ENCODE measurements around the gene UCP2. TPM values are rescaled to one million over a fixed set of nuclear protein-coding genes. Genes with fewer than 3 reads are reported as not detected.

The UCP2 gene
- total RNA-seq, 2 experiments from 2014 or later: 145 to 358 TPM

DNA sequence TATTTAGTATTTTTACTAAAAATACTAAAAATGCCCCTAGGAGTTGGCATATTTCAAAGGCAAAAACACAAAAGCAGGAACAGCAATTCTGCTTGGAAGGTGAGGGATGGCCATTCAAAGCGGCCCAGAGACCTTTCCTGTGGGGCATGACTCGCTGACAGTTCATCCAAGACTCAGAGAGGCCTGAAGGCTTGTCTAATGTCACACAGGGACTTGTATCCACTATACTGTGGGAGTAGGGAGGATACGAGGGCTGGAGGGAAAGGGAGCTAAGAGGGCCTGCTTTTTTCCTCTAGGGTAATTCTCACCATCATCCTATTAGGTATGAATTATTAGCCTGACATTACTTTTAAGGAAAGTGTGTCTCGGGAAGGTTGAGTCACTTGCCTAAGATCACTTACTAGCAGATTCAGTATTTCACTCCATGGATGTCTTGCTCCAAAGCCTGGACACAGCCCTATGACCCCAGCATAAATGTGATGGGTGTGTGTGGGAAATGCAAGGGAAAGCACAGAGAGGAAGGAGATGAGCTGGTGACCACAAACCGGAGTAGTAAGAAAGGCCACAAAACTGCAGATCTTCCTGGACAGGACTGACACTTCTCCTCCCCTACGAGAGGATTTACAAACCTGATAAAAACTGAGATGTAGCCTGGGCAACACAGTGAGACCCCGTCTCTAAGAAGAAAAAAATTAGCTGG lies 43.0 kb upstream of the UCP2 start:
- Histone ChIP-seq H3K27ac (ENCODE audit: low read depth, low read length, poor library complexity, severe bottlenecking) (no peak overlapping the region), H3K4me1 (ENCODE audit: insufficient read depth, low read length, poor library complexity, severe bottlenecking) (peaks cover 9% of the 10 kb centered on the region), H3K36me3 (ENCODE audit: insufficient read depth, low read length) (peaks cover 7% of the 10 kb centered on the region; the same call in 1 of the 2 replicates), H2AFZ (ENCODE audit: low read length) (no peak overlapping the region), H3K9me3 (ENCODE audit: low read length) (no peaks in the 10 kb centered on the region), H3K79me2 (ENCODE audit: insufficient read depth, low read depth, low read length) (no peaks in the 10 kb centered on the region), H3K9me2 (ENCODE audit: insufficient read depth, low read length) (no peaks in the 10 kb centered on the region), H4K20me1 (ENCODE audit: insufficient read depth, low read length) (no peaks in the 10 kb centered on the region), H3K4me2 (ENCODE audit: low read length) (no peak overlapping the region), H3K4me3 (ENCODE audit: low read depth, low read length, poor library complexity, severe bottlenecking) (no peak overlapping the region)
- ChIA-PET POLR2A (no interaction called here), CTCF (ENCODE audit: unreplicated experiment) (no interaction called here)
- BruUV-seq (replicated peaks): no TSS peak
- TF ChIP-seq, protein P1, sequence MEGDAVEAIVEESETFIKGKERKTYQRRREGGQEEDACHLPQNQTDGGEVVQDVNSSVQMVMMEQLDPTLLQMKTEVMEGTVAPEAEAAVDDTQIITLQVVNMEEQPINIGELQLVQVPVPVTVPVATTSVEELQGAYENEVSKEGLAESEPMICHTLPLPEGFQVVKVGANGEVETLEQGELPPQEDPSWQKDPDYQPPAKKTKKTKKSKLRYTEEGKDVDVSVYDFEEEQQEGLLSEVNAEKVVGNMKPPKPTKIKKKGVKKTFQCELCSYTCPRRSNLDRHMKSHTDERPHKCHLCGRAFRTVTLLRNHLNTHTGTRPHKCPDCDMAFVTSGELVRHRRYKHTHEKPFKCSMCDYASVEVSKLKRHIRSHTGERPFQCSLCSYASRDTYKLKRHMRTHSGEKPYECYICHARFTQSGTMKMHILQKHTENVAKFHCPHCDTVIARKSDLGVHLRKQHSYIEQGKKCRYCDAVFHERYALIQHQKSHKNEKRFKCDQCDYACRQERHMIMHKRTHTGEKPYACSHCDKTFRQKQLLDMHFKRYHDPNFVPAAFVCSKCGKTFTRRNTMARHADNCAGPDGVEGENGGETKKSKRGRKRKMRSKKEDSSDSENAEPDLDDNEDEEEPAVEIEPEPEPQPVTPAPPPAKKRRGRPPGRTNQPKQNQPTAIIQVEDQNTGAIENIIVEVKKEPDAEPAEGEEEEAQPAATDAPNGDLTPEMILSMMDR (conservative IDR thresholded peaks at IDR 0.05; ENCODE audit: low read length): no peak
- TF ChIP-seq EZH2phosphoT487 (IDR thresholded peaks at IDR 0.05; ENCODE audit: borderline replicate concordance, low read depth, low read length): no peak
- intact Hi-C loops (cut with micrococcal nuclease; ENCODE audit: unreplicated experiment): no loop called here
- DNase-seq (ENCODE audit: low spot score): no peak

DNA sequence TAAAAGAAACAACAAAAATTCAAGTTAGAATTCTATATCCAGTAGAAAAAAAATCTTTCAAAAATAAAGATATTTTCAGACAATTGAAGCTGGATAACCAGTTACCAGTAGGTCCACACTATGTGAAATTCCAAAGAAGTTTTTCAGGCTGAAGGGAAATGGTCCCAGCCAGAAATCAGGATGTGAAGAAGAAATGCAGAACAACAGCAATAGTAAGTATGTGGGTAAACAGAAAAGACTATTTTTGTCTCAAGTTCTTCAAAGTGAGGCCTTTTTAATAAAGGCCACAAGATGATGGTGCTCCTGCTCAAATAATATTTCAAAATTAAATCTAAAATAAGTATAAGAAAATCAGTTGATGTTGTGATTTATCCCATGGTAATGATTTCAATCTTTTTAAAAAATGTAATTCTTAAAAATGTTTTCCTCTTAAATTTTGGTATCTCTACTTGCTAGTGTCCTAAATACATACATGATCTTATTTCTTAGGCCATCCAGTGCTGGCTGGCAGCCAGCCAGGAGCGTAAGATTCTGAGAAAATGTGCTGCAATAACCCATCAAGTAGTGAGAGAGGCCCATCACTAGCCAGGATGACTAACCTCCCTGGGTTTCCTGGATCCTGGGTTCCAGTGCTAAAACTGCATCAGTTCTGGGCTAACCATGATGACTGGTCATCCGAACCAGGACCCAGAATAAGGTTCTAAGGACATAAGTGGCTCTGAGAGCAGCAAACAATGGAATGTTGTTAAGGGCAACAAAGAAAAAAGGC lies 41.8 kb upstream of the UCP2 start:
- peaks cover 7% of the 10 kb centered on the region; the same call in 1 of the 2 replicates for H3K36me3 ChIP-seq (ENCODE audit: insufficient read depth, low read length)
- no peaks in the 10 kb centered on the region for H3K9me3 ChIP-seq (ENCODE audit: low read length)
- no peak overlapping the region for H3K27ac ChIP-seq (ENCODE audit: low read depth, low read length, poor library complexity, severe bottlenecking)
- BruUV-seq (replicated peaks): no TSS peak
- DNase-seq (ENCODE audit: low spot score): no peak
- no peak overlapping the region for H3K4me2 ChIP-seq (ENCODE audit: low read length)
- no peaks in the 10 kb centered on the region for H3K9me2 ChIP-seq (ENCODE audit: insufficient read depth, low read length)
- no peaks in the 10 kb centered on the region for H4K20me1 ChIP-seq (ENCODE audit: insufficient read depth, low read length)
- TF ChIP-seq EZH2phosphoT487 (IDR thresholded peaks at IDR 0.05; ENCODE audit: borderline replicate concordance, low read depth, low read length): no peak
- TF ChIP-seq, protein P1 (conservative IDR thresholded peaks at IDR 0.05; ENCODE audit: low read length): no peak
- POLR2A ChIA-PET: no interaction called here
- H2AFZ ChIP-seq (ENCODE audit: low read length): no peak overlapping the region
- no peak overlapping the region for H3K4me3 ChIP-seq (ENCODE audit: low read depth, low read length, poor library complexity, severe bottlenecking)
- intact Hi-C loops (cut with micrococcal nuclease; ENCODE audit: unreplicated experiment): no loop called here
- peaks cover 18% of the 10 kb centered on the region for H3K4me1 ChIP-seq (ENCODE audit: insufficient read depth, low read length, poor library complexity, severe bottlenecking)
- CTCF ChIA-PET (ENCODE audit: unreplicated experiment): no interaction called here
- no peaks in the 10 kb centered on the region for H3K79me2 ChIP-seq (ENCODE audit: insufficient read depth, low read depth, low read length)

DNA sequence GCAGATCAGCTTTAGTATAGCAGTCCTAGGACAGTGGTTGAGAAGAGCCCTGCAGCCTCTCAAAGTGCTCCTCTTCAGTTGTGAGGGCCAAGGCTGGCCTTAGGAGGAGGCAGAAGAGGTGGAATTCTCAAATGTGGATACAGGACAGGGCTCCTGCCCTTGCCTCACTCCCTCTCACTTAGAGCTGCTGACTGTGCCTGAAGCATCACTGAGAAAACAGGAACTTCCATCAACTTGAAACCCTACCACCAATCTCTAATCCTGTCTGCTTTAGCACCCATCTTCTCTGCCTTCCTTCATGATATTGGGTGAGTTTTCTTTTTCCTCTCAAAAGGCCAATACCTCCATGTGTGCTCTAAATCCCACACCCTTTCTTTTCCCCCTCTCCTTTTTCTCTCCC lies 40.6 kb upstream of the UCP2 start:
- intact Hi-C loops (cut with micrococcal nuclease; ENCODE audit: unreplicated experiment): no loop called here

More for the DNA sequence above, 40.6 kb upstream of the UCP2 start:
- Histone ChIP-seq H3K79me2 (ENCODE audit: insufficient read depth, low read depth, low read length) (no peaks in the 10 kb centered on the region), H3K4me2 (ENCODE audit: low read length) (no peak overlapping the region), H3K9me3 (ENCODE audit: low read length) (no peaks in the 10 kb centered on the region), H3K4me3 (ENCODE audit: low read depth, low read length, poor library complexity, severe bottlenecking) (no peak overlapping the region), H2AFZ (ENCODE audit: low read length) (no peak overlapping the region), H3K27ac (ENCODE audit: low read depth, low read length, poor library complexity, severe bottlenecking) (no peak overlapping the region), H4K20me1 (ENCODE audit: insufficient read depth, low read length) (no peaks in the 10 kb centered on the region), H3K36me3 (ENCODE audit: insufficient read depth, low read length) (peaks cover 7% of the 10 kb centered on the region; the same call in 1 of the 2 replicates), H3K9me2 (ENCODE audit: insufficient read depth, low read length) (no peaks in the 10 kb centered on the region), H3K4me1 (ENCODE audit: insufficient read depth, low read length, poor library complexity, severe bottlenecking) (peaks cover 18% of the 10 kb centered on the region)
- no TSS peak for BruUV-seq (replicated peaks)
- DNase-seq (ENCODE audit: low spot score): no peak
- ChIA-PET POLR2A (no interaction called here), CTCF (ENCODE audit: unreplicated experiment) (no interaction called here)
- TF ChIP-seq, protein P1 (conservative IDR thresholded peaks at IDR 0.05; ENCODE audit: low read length): no peak
- no peak for TF ChIP-seq EZH2phosphoT487 (IDR thresholded peaks at IDR 0.05; ENCODE audit: borderline replicate concordance, low read depth, low read length)
